H1 (cell line): ENCODE data around the gene DCAF4L1. TPM values are rescaled to one million over a fixed set of nuclear protein-coding genes. Genes with fewer than 3 reads are reported as not detected.

Source experiments
- ASH2L ChIP-seq: fragments of 200-600, 300-600 bp; sonication (generic); IDR thresholded peaks from one replicate; pipeline ENCODE4 v1.7.1; 2017; ENCODE audit warnings: low read length
- BRCA1 ChIP-seq: IDR thresholded peaks from 2 replicates; pipeline ENCODE4 v1.6.1; 2012; ENCODE audit warnings: low read depth, low read length, improper control_type of control experiment
- CBX5 ChIP-seq: fragments of 300-800, 300-1000 bp; sonication (generic); IDR thresholded peaks from 2 replicates; pipeline ENCODE4 v1.7.1; 2016; ENCODE audit warnings: antibody characterized with exemption, low read length, low read depth
- CBX8 ChIP-seq: fragments of 300-800, 300-1000 bp; sonication (generic); IDR thresholded peaks from 2 replicates; pipeline ENCODE4 v1.7.1; 2016; ENCODE audit warnings: low read depth, low read length, borderline replicate concordance
- CEBPB ChIP-seq: IDR thresholded peaks from 2 replicates; pipeline ENCODE4 v1.6.1; 2012; ENCODE audit warnings: low read depth, low read length
- CREB1 ChIP-seq: IDR thresholded peaks from 2 replicates; pipeline ENCODE4 v1.6.1; 2012; ENCODE audit warnings: inconsistent platforms
- EZH2 ChIP-seq: fragments of 200-600 bp; sonication (generic); IDR thresholded peaks from 2 replicates; pipeline ENCODE4 v1.7.1; 2012; ENCODE audit warnings: low read depth, mild to moderate bottlenecking, moderate library complexity, low read length, inconsistent platforms; ENCODE audit not compliant: severe bottlenecking
- KDM1A ChIP-seq: fragments of 200-600, 300-600 bp; sonication (generic); IDR thresholded peaks from 2 replicates; pipeline ENCODE4 v1.7.1; 2016; ENCODE audit warnings: mild to moderate bottlenecking, low read length, borderline replicate concordance
- KDM5A ChIP-seq: fragments of 200-600 bp; IDR thresholded peaks from 2 replicates; pipeline ENCODE4 v1.7.1; 2012; ENCODE audit warnings: mild to moderate bottlenecking, low read length, inconsistent platforms, mixed read lengths
- MAFK ChIP-seq: IDR thresholded peaks from 2 replicates; pipeline ENCODE4 v1.6.1; 2012; ENCODE audit warnings: low read depth, mild to moderate bottlenecking, improper control_type of control experiment, low read length
- NRF1 ChIP-seq: IDR thresholded peaks from 2 replicates; pipeline ENCODE4 v1.6.1; 2011; ENCODE audit warnings: mild to moderate bottlenecking, low read depth, low read length, improper control_type of control experiment
- PHF8 ChIP-seq: fragments of 200-600 bp; sonication (generic); conservative IDR thresholded peaks from 2 replicates; pipeline ENCODE4 v1.7.1; 2012; ENCODE audit warnings: low read depth, mild to moderate bottlenecking, inconsistent platforms, low read length, moderate library complexity
- POU5F1 ChIP-seq: IDR thresholded peaks from 2 replicates; pipeline ENCODE4 v1.6.1; 2011; ENCODE audit warnings: low read depth, mild to moderate bottlenecking, low read length, moderate library complexity
- RBBP5 ChIP-seq: IDR thresholded peaks from 2 replicates; pipeline ENCODE4 v1.7.1; 2012; ENCODE audit warnings: low read depth, mild to moderate bottlenecking, inconsistent platforms, low read length, moderate library complexity, borderline replicate concordance
- RNF2 ChIP-seq: fragments of 200-900, 300-1000 bp; sonication (generic); IDR thresholded peaks from 2 replicates; pipeline ENCODE4 v1.7.1; 2016; ENCODE audit warnings: borderline replicate concordance, low read depth, mild to moderate bottlenecking, antibody characterized with exemption, low read length; ENCODE audit not compliant: poor library complexity, severe bottlenecking; ENCODE audit errors: missing control alignments
- SAP30 ChIP-seq: fragments of 300-600 bp; sonication (generic); IDR thresholded peaks from 2 replicates; pipeline ENCODE4 v1.7.1; 2012; ENCODE audit warnings: low read length, moderate library complexity, mild to moderate bottlenecking, inconsistent platforms; ENCODE audit not compliant: insufficient read depth, insufficient replicate concordance
- SP1 ChIP-seq: IDR thresholded peaks from 2 replicates; pipeline ENCODE4 v1.6.1; 2011; ENCODE audit warnings: low read depth, low read length
- SP2 ChIP-seq: IDR thresholded peaks from 2 replicates; pipeline ENCODE4 v1.6.1; 2012; ENCODE audit warnings: mild to moderate bottlenecking, low read length, inconsistent platforms
- SP4 ChIP-seq: IDR thresholded peaks from 2 replicates; pipeline ENCODE4 v1.6.1; 2012; ENCODE audit warnings: low read length, inconsistent platforms
- TCF12 ChIP-seq: IDR thresholded peaks from 2 replicates; pipeline ENCODE4 v1.6.1; 2011; ENCODE audit warnings: low read depth, mild to moderate bottlenecking, low read length
- polyA plus RNA-seq, 7 experiments: library from polyadenylated mRNA; depleted of rRNA in 3 of 7; stranded (reverse) in 5 of 7; unstranded in 2 of 7; fragments of >200 nt in 5 of 7; fragments of 200-250 nt in 2 of 7; gene quantifications; 1 replicate in 5 of 7; 2 replicates in 1 of 7; 4 replicates in 1 of 7; pipeline versions ENCODE4 v1.2.1 to v1.2.3, GENCODE V29; 2011 to 2013; ENCODE audit warnings: missing spikeins in 2 of 7, mixed read lengths in 2 of 7
- total RNA-seq: library from RNA; stranded (reverse); fragmentation: NEBNext Ultra II Directional; extraction: Animal tissue kit (Norgen Biotek cat#: 25700); gene quantifications from 2 replicates; pipeline ENCODE4 v1.2.1, GENCODE V29; 2021
- TF ChIP-seq, protein P1 (sequence below): IDR thresholded peaks from 2 replicates; pipeline ENCODE4 v1.6.1; 2012; ENCODE audit warnings: low read length, inconsistent platforms
- TF ChIP-seq, protein P2 (sequence below): IDR thresholded peaks from 2 replicates; pipeline ENCODE4 v1.6.1; 2011; ENCODE audit warnings: low read depth, mild to moderate bottlenecking, low read length; ENCODE audit not compliant: insufficient read depth

Gene DCAF4L1
- total and polyA plus RNA-seq, 2 of the 8 experiments (the other 6 are each of a cell fraction or from before 2014, with no cell fraction given) = 0.06 to 0.15 TPM

- TF ChIP-seq KDM1A (no peak), RBBP5 (peak; percentile 76; the same call in 1 of the 2 replicates), PHF8 (peak; percentile 87), SP1 (peak; percentile 46; the same call in 1 of the 2 replicates), CBX5 (no peak), RNF2 (no peak), EZH2 (no peak), SP4 (no peak), BRCA1 (no peak), CBX8 (no peak), KDM5A (0 out of 2 replicates have a peak, but pooled peaks have one; percentile 17), SP2 (no peak), CEBPB (no peak), MAFK (no peak), ASH2L (peak; percentile 97), POU5F1 (no peak), NRF1 (no peak), TCF12 (no peak), SAP30 (peak; percentile 69), CREB1 (no peak)
- TF ChIP-seq, protein P1, sequence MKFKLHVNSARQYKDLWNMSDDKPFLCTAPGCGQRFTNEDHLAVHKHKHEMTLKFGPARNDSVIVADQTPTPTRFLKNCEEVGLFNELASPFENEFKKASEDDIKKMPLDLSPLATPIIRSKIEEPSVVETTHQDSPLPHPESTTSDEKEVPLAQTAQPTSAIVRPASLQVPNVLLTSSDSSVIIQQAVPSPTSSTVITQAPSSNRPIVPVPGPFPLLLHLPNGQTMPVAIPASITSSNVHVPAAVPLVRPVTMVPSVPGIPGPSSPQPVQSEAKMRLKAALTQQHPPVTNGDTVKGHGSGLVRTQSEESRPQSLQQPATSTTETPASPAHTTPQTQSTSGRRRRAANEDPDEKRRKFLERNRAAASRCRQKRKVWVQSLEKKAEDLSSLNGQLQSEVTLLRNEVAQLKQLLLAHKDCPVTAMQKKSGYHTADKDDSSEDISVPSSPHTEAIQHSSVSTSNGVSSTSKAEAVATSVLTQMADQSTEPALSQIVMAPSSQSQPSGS = no peak
- TF ChIP-seq, protein P2, sequence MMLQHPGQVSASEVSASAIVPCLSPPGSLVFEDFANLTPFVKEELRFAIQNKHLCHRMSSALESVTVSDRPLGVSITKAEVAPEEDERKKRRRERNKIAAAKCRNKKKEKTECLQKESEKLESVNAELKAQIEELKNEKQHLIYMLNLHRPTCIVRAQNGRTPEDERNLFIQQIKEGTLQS = no peak
Measured at GRCh38 chr4:41934901-41935651, 46.5 kb upstream of the DCAF4L1 start, which contains the start of gene TMEM33 (continued).
